H1 (cell line): ENCODE data around the gene CCDC24. TPM values are rescaled to one million over a fixed set of nuclear protein-coding genes. Genes with fewer than 3 reads are reported as not detected.

Experiments used
- CTCF ChIA-PET: fragments of 300-600 bp; sonication (Branson Sonifier 250); formaldehyde crosslinking; loops from one replicate; lab custom pipeline; 2021; ENCODE audit not compliant: partially characterized antibody; lab: Charles Lee
- POLR2A ChIA-PET: fragments of 300-600 bp; sonication (Branson Sonifier 250); formaldehyde crosslinking; loops from one replicate; lab custom pipeline; 2021; ENCODE audit warnings: inconsistent platforms; ENCODE audit not compliant: partially characterized antibody; lab: Charles Lee
- DNase-seq, 2 experiments: peaks; one replicate each; pipeline versions ENCODE4 v3.0.0 to v3.0.0-alpha.2; 2010 to 2022; ENCODE audit warnings: low spot score in 2 of 2, low read depth in 1 of 2, mixed read lengths in 1 of 2
- FAIRE-seq: peaks from 2 replicates; lab custom pipeline; 2011; peaks lifted over from hg19 to GRCh38; lab: Jason Lieb, UNC
- H2AFZ ChIP-seq: 2 replicates; pipeline ENCODE4 v1.8.1; 2012; ENCODE audit warnings: low read length, inconsistent platforms
- H2AK5ac ChIP-seq: 2 replicates; pipeline ENCODE4 v1.6.1; 2013; ENCODE audit warnings: low read depth, low read length
- H2BK120ac ChIP-seq: replicated peaks from 2 replicates; pipeline ENCODE3; 2013; ENCODE audit warnings: low read depth, low read length, inconsistent platforms
- H2BK12ac ChIP-seq: 2 replicates; pipeline ENCODE4 v1.6.1; 2013; ENCODE audit warnings: low read depth, low read length
- H2BK15ac ChIP-seq: 2 replicates; pipeline ENCODE4 v1.6.1; 2013; ENCODE audit warnings: low read length
- H2BK20ac ChIP-seq: 2 replicates; pipeline ENCODE4 v1.6.1; 2013; ENCODE audit warnings: low read length
- H2BK5ac ChIP-seq: 2 replicates; pipeline ENCODE4 v1.6.1; 2013; ENCODE audit warnings: low read depth, low read length
- H3K14ac ChIP-seq: 2 replicates; pipeline ENCODE4 v1.6.1; 2013; ENCODE audit warnings: inconsistent platforms; ENCODE audit not compliant: insufficient read length
- H3K18ac ChIP-seq: 2 replicates; pipeline ENCODE4 v1.6.1; 2013; ENCODE audit warnings: low read length; ENCODE audit errors: extremely low read depth
- H3K23ac ChIP-seq: 2 replicates; pipeline ENCODE4 v1.6.1; 2013; ENCODE audit warnings: inconsistent platforms; ENCODE audit not compliant: insufficient read length
- H3K23me2 ChIP-seq: 2 replicates; pipeline ENCODE4 v1.6.1; 2013; ENCODE audit warnings: low read depth, low read length
- H3K27ac ChIP-seq: 2 replicates; pipeline ENCODE4 v1.6.1; 2011; ENCODE audit warnings: low read depth, low read length, inconsistent platforms
- H3K27me3 ChIP-seq, 4 experiments: replicated peaks in 1 of 4; 1 replicate in 1 of 4; 2 replicates in 3 of 4; pipeline versions ENCODE4 v1.6.1 to v1.8.1; 2011 to 2013; ENCODE audit warnings: low read length in 3 of 4, mild to moderate bottlenecking in 3 of 4, inconsistent platforms in 2 of 4, mixed read lengths in 2 of 4, moderate library complexity in 1 of 4; ENCODE audit not compliant: control insufficient read depth in 3 of 4, insufficient read depth in 3 of 4; ENCODE audit errors: extremely low read depth in 1 of 4
- H3K36me3 ChIP-seq, 4 experiments: 2 replicates each; pipeline versions ENCODE4 v1.6.1 to v1.8.1; 2011 to 2013; ENCODE audit warnings: mild to moderate bottlenecking in 4 of 4, low read length in 3 of 4, moderate library complexity in 2 of 4, control low read depth in 1 of 4, inconsistent platforms in 1 of 4; ENCODE audit not compliant: insufficient read depth in 4 of 4, control insufficient read depth in 2 of 4
- H3K4ac ChIP-seq: replicated peaks from 2 replicates; pipeline ENCODE3; 2013; ENCODE audit warnings: low read length, low read depth, mixed read lengths, inconsistent platforms; ENCODE audit not compliant: insufficient read length
- H3K4me1 ChIP-seq, 4 experiments: replicated peaks in 1 of 4; 1 replicate in 1 of 4; 2 replicates in 3 of 4; pipeline versions ENCODE4 v1.6.1 to v1.8.1; 2011 to 2013; ENCODE audit warnings: low read length in 3 of 4, inconsistent platforms in 2 of 4, mixed read lengths in 1 of 4; ENCODE audit not compliant: insufficient read depth in 4 of 4, control insufficient read depth in 3 of 4
- H3K4me2 ChIP-seq, 2 experiments: 2 replicates each; pipeline versions ENCODE4 v1.6.1 to v1.8.1; 2011 to 2013; ENCODE audit warnings: low read depth in 2 of 2, low read length in 2 of 2, control low read depth in 1 of 2, inconsistent platforms in 1 of 2, mild to moderate bottlenecking in 1 of 2; ENCODE audit not compliant: insufficient read depth in 1 of 2
- H3K4me3 ChIP-seq, 4 experiments: fragments of 200-600, 300-600 bp in 1 of 4; sonication (generic), shearing (Covaris generic), sonication (Bioruptor Twin) in 1 of 4; 2 replicates each; pipeline versions ENCODE4 v1.5.1 to v1.8.1; 2011 to 2016; ENCODE audit warnings: low read length in 4 of 4, low read depth in 3 of 4, control low read depth in 2 of 4, inconsistent platforms in 2 of 4, mild to moderate bottlenecking in 2 of 4, mixed read lengths in 1 of 4, moderate library complexity in 1 of 4; ENCODE audit not compliant: insufficient read depth in 2 of 4; ENCODE audit errors: extremely low read depth in 1 of 4
- H3K56ac ChIP-seq: replicated peaks from 2 replicates; pipeline ENCODE3; 2013; ENCODE audit warnings: low read depth, mild to moderate bottlenecking, mixed read lengths, low read length, inconsistent platforms; ENCODE audit not compliant: insufficient read length
- H3K79me1 ChIP-seq: 2 replicates; pipeline ENCODE4 v1.6.1; 2013; ENCODE audit warnings: low read depth, low read length, control low read depth
- H3K79me2 ChIP-seq, 2 experiments: 2 replicates each; pipeline versions ENCODE4 v1.6.1 to v1.8.1; 2012 to 2013; ENCODE audit warnings: low read length in 2 of 2, mild to moderate bottlenecking in 2 of 2, inconsistent platforms in 1 of 2; ENCODE audit not compliant: insufficient read depth in 2 of 2, control insufficient read depth in 1 of 2
- H3K9ac ChIP-seq, 4 experiments: replicated peaks in 1 of 4; 1 replicate in 1 of 4; 2 replicates in 3 of 4; pipeline versions ENCODE4 v1.6.1 to v1.8.1; 2011 to 2013; ENCODE audit warnings: low read depth in 3 of 4, low read length in 3 of 4, control low read depth in 2 of 4, mild to moderate bottlenecking in 2 of 4, moderate library complexity in 2 of 4, inconsistent platforms in 1 of 4; ENCODE audit errors: extremely low read depth in 1 of 4
- H3K9me3 ChIP-seq, 2 experiments: 2 replicates each; pipeline versions ENCODE4 v1.6.1 to v1.8.1; 2012 to 2013; ENCODE audit warnings: mild to moderate bottlenecking in 2 of 2, moderate library complexity in 2 of 2, control low read depth in 1 of 2, inconsistent platforms in 1 of 2, low read depth in 1 of 2, low read length in 1 of 2, mixed read lengths in 1 of 2; ENCODE audit not compliant: insufficient read depth in 2 of 2
- H4K20me1 ChIP-seq, 2 experiments: replicated peaks in 1 of 2; 2 replicates each; pipeline versions ENCODE3 to v1.8.1; 2011 to 2013; ENCODE audit warnings: inconsistent platforms in 2 of 2, low read length in 2 of 2, mild to moderate bottlenecking in 1 of 2; ENCODE audit not compliant: insufficient read depth in 2 of 2, control insufficient read depth in 1 of 2
- H4K5ac ChIP-seq: 2 replicates; pipeline ENCODE4 v1.6.1; 2013; ENCODE audit warnings: low read length, low read depth, mixed read lengths, inconsistent platforms; ENCODE audit not compliant: insufficient read length
- H4K8ac ChIP-seq: 2 replicates; pipeline ENCODE4 v1.8.0; 2013; ENCODE audit warnings: mild to moderate bottlenecking, moderate library complexity, low read length, inconsistent platforms; ENCODE audit not compliant: insufficient read depth; ENCODE audit errors: extremely low read depth
- H4K91ac ChIP-seq: replicated peaks from 2 replicates; pipeline ENCODE3; 2013; ENCODE audit warnings: low read length, mixed read lengths, inconsistent platforms; ENCODE audit not compliant: insufficient read length
- BCL11A ChIP-seq, 2 experiments: IDR thresholded peaks; one replicate each; pipeline ENCODE4 v1.6.1; 2011; ENCODE audit warnings: low read depth in 2 of 2, low read length in 2 of 2, mild to moderate bottlenecking in 2 of 2
- E2F6 ChIP-seq: IDR thresholded peaks from 2 replicates; pipeline ENCODE4 v1.6.1; 2012; ENCODE audit warnings: inconsistent platforms
- GTF2F1 ChIP-seq: IDR thresholded peaks from 2 replicates; pipeline ENCODE4 v1.6.1; 2012; ENCODE audit warnings: low read depth, low read length, improper control_type of control experiment, borderline replicate concordance
- POLR2A ChIP-seq, 2 experiments: IDR thresholded peaks; 1 replicate in 1 of 2; 2 replicates in 1 of 2; pipeline ENCODE4 v1.6.1; 2011; ENCODE audit warnings: low read depth in 2 of 2, low read length in 2 of 2, mild to moderate bottlenecking in 2 of 2; ENCODE audit errors: control extremely low read depth in 1 of 2
- RBBP5 ChIP-seq: IDR thresholded peaks from 2 replicates; pipeline ENCODE4 v1.7.1; 2012; ENCODE audit warnings: low read depth, mild to moderate bottlenecking, inconsistent platforms, low read length, moderate library complexity, borderline replicate concordance
- YY1 ChIP-seq: IDR thresholded peaks from 2 replicates; pipeline ENCODE4 v1.6.1; 2011; ENCODE audit warnings: low read depth, mild to moderate bottlenecking, low read length
- ZNF274 ChIP-seq: IDR thresholded peaks from 2 replicates; pipeline ENCODE4 v1.7.0; 2012; ENCODE audit warnings: low read length, borderline replicate concordance; ENCODE audit errors: extremely low read depth
- WGBS, 2 experiments: shearing (Covaris generic) in 1 of 2; methylation state at CpG; one replicate each; pipeline versions ENCODE4 v1.1.6 to v1.1.7; 2013 to 2015; ENCODE audit warnings: low lambda C conversion rate in 2 of 2, mixed read lengths in 2 of 2, inconsistent platforms in 1 of 2, low coverage in 1 of 2, missing lambda C conversion rate in 1 of 2; ENCODE audit not compliant: insufficient replicate concordance in 2 of 2, insufficient coverage in 1 of 2, insufficient read length in 1 of 2; ENCODE audit errors: extremely low coverage in 1 of 2, missing lambda C conversion rate in 1 of 2; 5-methylcytosine and 5-hydroxymethylcytosine counted together
- polyA plus RNA-seq, 7 experiments: library from polyadenylated mRNA; depleted of rRNA in 3 of 7; stranded (reverse) in 5 of 7; unstranded in 2 of 7; fragments of >200 nt in 5 of 7; fragments of 200-250 nt in 2 of 7; gene quantifications; 1 replicate in 5 of 7; 2 replicates in 1 of 7; 4 replicates in 1 of 7; pipeline versions ENCODE4 v1.2.1 to v1.2.3, GENCODE V29; 2011 to 2013; ENCODE audit warnings: missing spikeins in 2 of 7, mixed read lengths in 2 of 7
- total RNA-seq: library from RNA; stranded (reverse); fragmentation: NEBNext Ultra II Directional; extraction: Animal tissue kit (Norgen Biotek cat#: 25700); gene quantifications from 2 replicates; pipeline ENCODE4 v1.2.1, GENCODE V29; 2021

CCDC24 gene
- total and polyA plus RNA-seq, 2 of the 8 experiments (the other 6 are each of a cell fraction or from before 2014, with no cell fraction given): 11.2 to 11.4 TPM

- FAIRE-seq: no peak
- no peak for TF ChIP-seq YY1
- TF ChIP-seq POLR2A (IDR thresholded peaks at IDR 0.05; ENCODE audit: control extremely low read depth in 1 of 2, low read depth in 2 of 2, low read length in 2 of 2): no peak
- no peak for TF ChIP-seq GTF2F1
- TF ChIP-seq RBBP5: no peak
- TF ChIP-seq BCL11A (IDR thresholded peaks at IDR 0.05; ENCODE audit: low read depth in 2 of 2, low read length in 2 of 2): no peak
- no peak for TF ChIP-seq ZNF274
- TF ChIP-seq E2F6: no peak
These were observed 33.9 kb upstream of the CCDC24 start for GRCh38 chr1:43957407-43958040.

More at GRCh38 chr1:43957407-43958040, 33.9 kb upstream of the CCDC24 start:
- Histone ChIP-seq H3K56ac (no peak overlapping the region), H2AFZ (no peak overlapping the region), H3K4me1 (peaks cover 0 to 5% (median 4%) of the 10 kb centered on the region in 4 experiments; a peak in 3 of 7 replicates), H3K23ac (no peak overlapping the region), H2AK5ac (no peak overlapping the region), H3K4me2 (no peak overlapping the region), H4K8ac (no peak overlapping the region), H3K14ac (no peak overlapping the region), H3K79me2 (0 out of 4 replicates have a peak, but pooled peaks cover 0 to 4% of the 10 kb centered on the region in 2 experiments), H2BK12ac (no peak overlapping the region), H3K9me3 (no peaks in the 10 kb centered on the region), H4K5ac (no peak overlapping the region), H3K27me3 (no peaks in the 10 kb centered on the region), H3K27ac (no peak overlapping the region), H2BK5ac (no peak overlapping the region), H3K23me2 (no peaks in the 10 kb centered on the region), H3K18ac (no peak overlapping the region), H3K4ac (no peak overlapping the region), H2BK15ac (no peak overlapping the region), H4K91ac (no peak overlapping the region), H2BK120ac (no peak overlapping the region), H3K4me3 (no peak overlapping the region), H2BK20ac (no peak overlapping the region), H4K20me1 (peaks cover 0 to 6% of the 10 kb centered on the region in 2 experiments), H3K9ac (no peak overlapping the region), H3K79me1 (peaks cover 3% of the 10 kb centered on the region), H3K36me3 (peaks cover 3 to 14% (median 8%) of the 10 kb centered on the region in 4 experiments; a peak in 4 of 8 replicates)
- DNase-seq: no peak
- ChIA-PET POLR2A (interaction anchor here (0.8 to 1.5 kb wide), 4 partner anchors 9 to 29 kb away, joined by 3 to 5 read pairs (median 3); partner anchors contain the start of gene ATP6V0B), CTCF (interaction anchor here (0.9 to 3.4 kb wide), 7 partner anchors 11 to 90 kb away, joined by 3 to 20 read pairs (median 3); partner anchors contain the start of genes ARTN and IPO13)
- 92% methylated on average over 7 of the region's 7 CpGs; no CpG with 5 or more reads in 1 of the 2 experiments for WGBS, 2 experiments
